H1 (cell line): Measurements from ENCODE around the gene SORCS3. TPM values are rescaled to one million over a fixed set of nuclear protein-coding genes. Genes with fewer than 3 reads are reported as not detected.

Experiments
- CTCF ChIA-PET: fragments of 300-600 bp; sonication (Branson Sonifier 250); formaldehyde crosslinking; loops from one replicate; lab custom pipeline; 2021; ENCODE audit not compliant: partially characterized antibody; lab: Charles Lee
- POLR2A ChIA-PET: fragments of 300-600 bp; sonication (Branson Sonifier 250); formaldehyde crosslinking; loops from one replicate; lab custom pipeline; 2021; ENCODE audit warnings: inconsistent platforms; ENCODE audit not compliant: partially characterized antibody; lab: Charles Lee
- DNase-seq, 2 experiments: peaks; one replicate each; pipeline versions ENCODE4 v3.0.0 to v3.0.0-alpha.2; 2010 to 2022; ENCODE audit warnings: low spot score in 2 of 2, low read depth in 1 of 2, mixed read lengths in 1 of 2
- FAIRE-seq: peaks from 2 replicates; lab custom pipeline; 2011; peaks lifted over from hg19 to GRCh38; lab: Jason Lieb, UNC
- H2AFZ ChIP-seq: 2 replicates; pipeline ENCODE4 v1.8.1; 2012; ENCODE audit warnings: low read length, inconsistent platforms
- H2AK5ac ChIP-seq: 2 replicates; pipeline ENCODE4 v1.6.1; 2013; ENCODE audit warnings: low read depth, low read length
- H2BK120ac ChIP-seq: replicated peaks from 2 replicates; pipeline ENCODE3; 2013; ENCODE audit warnings: low read depth, low read length, inconsistent platforms
- H2BK12ac ChIP-seq: 2 replicates; pipeline ENCODE4 v1.6.1; 2013; ENCODE audit warnings: low read depth, low read length
- H2BK15ac ChIP-seq: 2 replicates; pipeline ENCODE4 v1.6.1; 2013; ENCODE audit warnings: low read length
- H2BK20ac ChIP-seq: 2 replicates; pipeline ENCODE4 v1.6.1; 2013; ENCODE audit warnings: low read length
- H2BK5ac ChIP-seq: 2 replicates; pipeline ENCODE4 v1.6.1; 2013; ENCODE audit warnings: low read depth, low read length
- H3K14ac ChIP-seq: 2 replicates; pipeline ENCODE4 v1.6.1; 2013; ENCODE audit warnings: inconsistent platforms; ENCODE audit not compliant: insufficient read length
- H3K18ac ChIP-seq: 2 replicates; pipeline ENCODE4 v1.6.1; 2013; ENCODE audit warnings: low read length; ENCODE audit errors: extremely low read depth
- H3K23ac ChIP-seq: 2 replicates; pipeline ENCODE4 v1.6.1; 2013; ENCODE audit warnings: inconsistent platforms; ENCODE audit not compliant: insufficient read length
- H3K23me2 ChIP-seq: 2 replicates; pipeline ENCODE4 v1.6.1; 2013; ENCODE audit warnings: low read depth, low read length
- H3K27ac ChIP-seq: 2 replicates; pipeline ENCODE4 v1.6.1; 2011; ENCODE audit warnings: low read depth, low read length, inconsistent platforms
- H3K27me3 ChIP-seq, 4 experiments: replicated peaks in 1 of 4; 1 replicate in 1 of 4; 2 replicates in 3 of 4; pipeline versions ENCODE4 v1.6.1 to v1.8.1; 2011 to 2013; ENCODE audit warnings: low read length in 3 of 4, mild to moderate bottlenecking in 3 of 4, inconsistent platforms in 2 of 4, mixed read lengths in 2 of 4, moderate library complexity in 1 of 4; ENCODE audit not compliant: control insufficient read depth in 3 of 4, insufficient read depth in 3 of 4; ENCODE audit errors: extremely low read depth in 1 of 4
- H3K36me3 ChIP-seq, 4 experiments: 2 replicates each; pipeline versions ENCODE4 v1.6.1 to v1.8.1; 2011 to 2013; ENCODE audit warnings: mild to moderate bottlenecking in 4 of 4, low read length in 3 of 4, moderate library complexity in 2 of 4, control low read depth in 1 of 4, inconsistent platforms in 1 of 4; ENCODE audit not compliant: insufficient read depth in 4 of 4, control insufficient read depth in 2 of 4
- H3K4ac ChIP-seq: replicated peaks from 2 replicates; pipeline ENCODE3; 2013; ENCODE audit warnings: low read length, low read depth, mixed read lengths, inconsistent platforms; ENCODE audit not compliant: insufficient read length
- H3K4me1 ChIP-seq, 4 experiments: replicated peaks in 1 of 4; 1 replicate in 1 of 4; 2 replicates in 3 of 4; pipeline versions ENCODE4 v1.6.1 to v1.8.1; 2011 to 2013; ENCODE audit warnings: low read length in 3 of 4, inconsistent platforms in 2 of 4, mixed read lengths in 1 of 4; ENCODE audit not compliant: insufficient read depth in 4 of 4, control insufficient read depth in 3 of 4
- H3K4me2 ChIP-seq, 2 experiments: 2 replicates each; pipeline versions ENCODE4 v1.6.1 to v1.8.1; 2011 to 2013; ENCODE audit warnings: low read depth in 2 of 2, low read length in 2 of 2, control low read depth in 1 of 2, inconsistent platforms in 1 of 2, mild to moderate bottlenecking in 1 of 2; ENCODE audit not compliant: insufficient read depth in 1 of 2
- H3K4me3 ChIP-seq, 4 experiments: fragments of 200-600, 300-600 bp in 1 of 4; sonication (generic), shearing (Covaris generic), sonication (Bioruptor Twin) in 1 of 4; 2 replicates each; pipeline versions ENCODE4 v1.5.1 to v1.8.1; 2011 to 2016; ENCODE audit warnings: low read length in 4 of 4, low read depth in 3 of 4, control low read depth in 2 of 4, inconsistent platforms in 2 of 4, mild to moderate bottlenecking in 2 of 4, mixed read lengths in 1 of 4, moderate library complexity in 1 of 4; ENCODE audit not compliant: insufficient read depth in 2 of 4; ENCODE audit errors: extremely low read depth in 1 of 4
- H3K56ac ChIP-seq: replicated peaks from 2 replicates; pipeline ENCODE3; 2013; ENCODE audit warnings: low read depth, mild to moderate bottlenecking, mixed read lengths, low read length, inconsistent platforms; ENCODE audit not compliant: insufficient read length
- H3K79me1 ChIP-seq: 2 replicates; pipeline ENCODE4 v1.6.1; 2013; ENCODE audit warnings: low read depth, low read length, control low read depth
- H3K79me2 ChIP-seq, 2 experiments: 2 replicates each; pipeline versions ENCODE4 v1.6.1 to v1.8.1; 2012 to 2013; ENCODE audit warnings: low read length in 2 of 2, mild to moderate bottlenecking in 2 of 2, inconsistent platforms in 1 of 2; ENCODE audit not compliant: insufficient read depth in 2 of 2, control insufficient read depth in 1 of 2
- H3K9ac ChIP-seq, 4 experiments: replicated peaks in 1 of 4; 1 replicate in 1 of 4; 2 replicates in 3 of 4; pipeline versions ENCODE4 v1.6.1 to v1.8.1; 2011 to 2013; ENCODE audit warnings: low read depth in 3 of 4, low read length in 3 of 4, control low read depth in 2 of 4, mild to moderate bottlenecking in 2 of 4, moderate library complexity in 2 of 4, inconsistent platforms in 1 of 4; ENCODE audit errors: extremely low read depth in 1 of 4
- H3K9me3 ChIP-seq, 2 experiments: 2 replicates each; pipeline versions ENCODE4 v1.6.1 to v1.8.1; 2012 to 2013; ENCODE audit warnings: mild to moderate bottlenecking in 2 of 2, moderate library complexity in 2 of 2, control low read depth in 1 of 2, inconsistent platforms in 1 of 2, low read depth in 1 of 2, low read length in 1 of 2, mixed read lengths in 1 of 2; ENCODE audit not compliant: insufficient read depth in 2 of 2
- H4K20me1 ChIP-seq, 2 experiments: replicated peaks in 1 of 2; 2 replicates each; pipeline versions ENCODE3 to v1.8.1; 2011 to 2013; ENCODE audit warnings: inconsistent platforms in 2 of 2, low read length in 2 of 2, mild to moderate bottlenecking in 1 of 2; ENCODE audit not compliant: insufficient read depth in 2 of 2, control insufficient read depth in 1 of 2
- H4K5ac ChIP-seq: 2 replicates; pipeline ENCODE4 v1.6.1; 2013; ENCODE audit warnings: low read length, low read depth, mixed read lengths, inconsistent platforms; ENCODE audit not compliant: insufficient read length
- H4K8ac ChIP-seq: 2 replicates; pipeline ENCODE4 v1.8.0; 2013; ENCODE audit warnings: mild to moderate bottlenecking, moderate library complexity, low read length, inconsistent platforms; ENCODE audit not compliant: insufficient read depth; ENCODE audit errors: extremely low read depth
- H4K91ac ChIP-seq: replicated peaks from 2 replicates; pipeline ENCODE3; 2013; ENCODE audit warnings: low read length, mixed read lengths, inconsistent platforms; ENCODE audit not compliant: insufficient read length
- EP300 ChIP-seq, 2 experiments: IDR thresholded peaks; 1 replicate in 1 of 2; 2 replicates in 1 of 2; pipeline ENCODE4 v1.6.1; 2011 to 2012; ENCODE audit warnings: low read depth in 2 of 2, low read length in 2 of 2, mild to moderate bottlenecking in 2 of 2, borderline replicate concordance in 1 of 2, inconsistent platforms in 1 of 2, moderate library complexity in 1 of 2
- HDAC6 ChIP-seq: IDR thresholded peaks from one replicate; pipeline ENCODE4 v1.7.1; 2012; ENCODE audit warnings: low read depth, mild to moderate bottlenecking, inconsistent platforms, low read length, moderate library complexity
- NRF1 ChIP-seq: IDR thresholded peaks from 2 replicates; pipeline ENCODE4 v1.6.1; 2011; ENCODE audit warnings: mild to moderate bottlenecking, low read depth, low read length, improper control_type of control experiment
- PHF8 ChIP-seq: fragments of 200-600 bp; sonication (generic); conservative IDR thresholded peaks from 2 replicates; pipeline ENCODE4 v1.7.1; 2012; ENCODE audit warnings: low read depth, mild to moderate bottlenecking, inconsistent platforms, low read length, moderate library complexity
- POLR2AphosphoS5 ChIP-seq: IDR thresholded peaks from 2 replicates; pipeline ENCODE4 v1.6.1; 2011; ENCODE audit warnings: low read depth, low read length
- POU5F1 ChIP-seq: IDR thresholded peaks from 2 replicates; pipeline ENCODE4 v1.6.1; 2011; ENCODE audit warnings: low read depth, mild to moderate bottlenecking, low read length, moderate library complexity
- SAP30 ChIP-seq: fragments of 300-600 bp; sonication (generic); IDR thresholded peaks from 2 replicates; pipeline ENCODE4 v1.7.1; 2012; ENCODE audit warnings: low read length, moderate library complexity, mild to moderate bottlenecking, inconsistent platforms; ENCODE audit not compliant: insufficient read depth, insufficient replicate concordance
- SP2 ChIP-seq: IDR thresholded peaks from 2 replicates; pipeline ENCODE4 v1.6.1; 2012; ENCODE audit warnings: mild to moderate bottlenecking, low read length, inconsistent platforms
- SUZ12 ChIP-seq: fragments of 200-600 bp; sonication (generic); IDR thresholded peaks from 2 replicates; pipeline ENCODE4 v1.6.1; 2012; ENCODE audit warnings: mild to moderate bottlenecking, inconsistent platforms, low read length, moderate library complexity, mixed read lengths
- TEAD4 ChIP-seq: IDR thresholded peaks from 2 replicates; pipeline ENCODE4 v1.6.1; 2012; ENCODE audit warnings: low read depth, low read length, inconsistent platforms, mixed read lengths
- WGBS, 2 experiments: shearing (Covaris generic) in 1 of 2; methylation state at CpG; one replicate each; pipeline versions ENCODE4 v1.1.6 to v1.1.7; 2013 to 2015; ENCODE audit warnings: low lambda C conversion rate in 2 of 2, mixed read lengths in 2 of 2, inconsistent platforms in 1 of 2, low coverage in 1 of 2, missing lambda C conversion rate in 1 of 2; ENCODE audit not compliant: insufficient replicate concordance in 2 of 2, insufficient coverage in 1 of 2, insufficient read length in 1 of 2; ENCODE audit errors: extremely low coverage in 1 of 2, missing lambda C conversion rate in 1 of 2; 5-methylcytosine and 5-hydroxymethylcytosine counted together
- polyA plus RNA-seq, 7 experiments: library from polyadenylated mRNA; depleted of rRNA in 3 of 7; stranded (reverse) in 5 of 7; unstranded in 2 of 7; fragments of >200 nt in 5 of 7; fragments of 200-250 nt in 2 of 7; gene quantifications; 1 replicate in 5 of 7; 2 replicates in 1 of 7; 4 replicates in 1 of 7; pipeline versions ENCODE4 v1.2.1 to v1.2.3, GENCODE V29; 2011 to 2013; ENCODE audit warnings: missing spikeins in 2 of 7, mixed read lengths in 2 of 7
- total RNA-seq: library from RNA; stranded (reverse); fragmentation: NEBNext Ultra II Directional; extraction: Animal tissue kit (Norgen Biotek cat#: 25700); gene quantifications from 2 replicates; pipeline ENCODE4 v1.2.1, GENCODE V29; 2021
- TF ChIP-seq, protein P1 (sequence below): IDR thresholded peaks from 2 replicates; pipeline ENCODE4 v1.6.1; 2011; ENCODE audit warnings: low read length, improper control_type of control experiment

Gene SORCS3
- total and polyA plus RNA-seq, 2 of the 8 experiments (the other 6 are each of a cell fraction or from before 2014, with no cell fraction given): 0.26 to 0.88 TPM

DNA sequence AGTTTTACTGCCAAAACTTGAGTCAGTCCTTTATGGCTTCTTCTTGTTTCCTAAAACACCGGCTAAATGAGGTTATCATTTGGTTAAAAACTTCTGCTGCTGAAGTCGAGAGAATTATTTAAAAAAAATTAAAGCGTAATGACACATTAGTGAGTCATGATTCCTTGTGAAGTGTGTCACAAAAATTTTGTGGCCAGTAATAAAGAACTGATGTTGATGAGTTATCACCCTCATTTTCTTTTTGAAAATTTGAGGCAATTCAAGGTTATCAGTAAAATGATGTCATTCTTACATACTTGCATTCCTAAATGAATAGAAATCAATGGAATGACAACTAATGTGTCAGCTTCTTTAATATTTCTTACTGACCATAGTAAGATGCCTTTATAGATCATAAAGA, 427.4 kb downstream of the SORCS3 start:
- H3K4ac ChIP-seq: no peak overlapping the region
- ChIA-PET POLR2A (no interaction called here), CTCF (interaction anchor here (1.2 to 1.8 kb wide), 2 partner anchors 70 to 623 kb away, joined by 3 to 6 read pairs; no protein-coding TSS in a partner anchor)
- no peak overlapping the region for H2BK5ac ChIP-seq
- no peak overlapping the region for H4K91ac ChIP-seq
- H2BK20ac ChIP-seq: no peak overlapping the region
- FAIRE-seq (no peak), DNase-seq (no peak)
- H2AK5ac ChIP-seq: no peak overlapping the region
- no peak overlapping the region for H3K9ac ChIP-seq
- no peak overlapping the region for H4K5ac ChIP-seq
- H2BK12ac ChIP-seq: no peak overlapping the region
- no peaks in the 10 kb centered on the region for H3K9me3 ChIP-seq
- H3K4me3 ChIP-seq: no peak overlapping the region
- H3K14ac ChIP-seq: no peak overlapping the region
- H3K36me3 ChIP-seq: no peaks in the 10 kb centered on the region
- no peaks in the 10 kb centered on the region for H3K23me2 ChIP-seq
- WGBS, 2 experiments: 94% methylated on average over 3 of the region's 3 CpGs; no CpG with 5 or more reads in 1 of the 2 experiments
- no peaks in the 10 kb centered on the region for H3K4me1 ChIP-seq
- no peak overlapping the region for H2BK15ac ChIP-seq
- H3K4me2 ChIP-seq: no peak overlapping the region
- H3K56ac ChIP-seq: no peak overlapping the region
- no peaks in the 10 kb centered on the region for H4K20me1 ChIP-seq
- H3K27me3 ChIP-seq: no peaks in the 10 kb centered on the region
- no peak overlapping the region for H3K18ac ChIP-seq
- H3K79me1 ChIP-seq: no peaks in the 10 kb centered on the region
- no peak overlapping the region for H3K27ac ChIP-seq
- H2AFZ ChIP-seq: no peak overlapping the region
- H3K79me2 ChIP-seq: no peaks in the 10 kb centered on the region
- H4K8ac ChIP-seq: no peak overlapping the region
- no peak overlapping the region for H3K23ac ChIP-seq
- H2BK120ac ChIP-seq: no peak overlapping the region
- TF ChIP-seq SUZ12 (no peak), NRF1 (no peak), EP300 (IDR thresholded peaks at IDR 0.05; ENCODE audit: borderline replicate concordance in 1 of 2, low read depth in 2 of 2, low read length in 2 of 2) (no peak), POU5F1 (no peak), TEAD4 (no peak), POLR2AphosphoS5 (no peak), HDAC6 (no peak), PHF8 (no peak), SP2 (no peak), SAP30 (no peak)
- TF ChIP-seq, protein P1, sequence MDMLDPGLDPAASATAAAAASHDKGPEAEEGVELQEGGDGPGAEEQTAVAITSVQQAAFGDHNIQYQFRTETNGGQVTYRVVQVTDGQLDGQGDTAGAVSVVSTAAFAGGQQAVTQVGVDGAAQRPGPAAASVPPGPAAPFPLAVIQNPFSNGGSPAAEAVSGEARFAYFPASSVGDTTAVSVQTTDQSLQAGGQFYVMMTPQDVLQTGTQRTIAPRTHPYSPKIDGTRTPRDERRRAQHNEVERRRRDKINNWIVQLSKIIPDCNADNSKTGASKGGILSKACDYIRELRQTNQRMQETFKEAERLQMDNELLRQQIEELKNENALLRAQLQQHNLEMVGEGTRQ: no peak
